ENCODE data around the gene TMEM120A. TPM values are rescaled to one million over a fixed set of nuclear protein-coding genes. Genes with fewer than 3 reads are reported as not detected.

TMEM120A gene
- polyA plus RNA-seq, 1 donor (not counting 4 experiments of a cell fraction or from before 2014, with no cell fraction given) = 47.0 TPM

- no peaks in the 10 kb centered on the region for H4K20me1 ChIP-seq (ENCODE audit: control insufficient read depth, extremely low read depth, insufficient read depth, low read length)
- H3K4me1 ChIP-seq (ENCODE audit: control insufficient read depth, extremely low read depth, insufficient read depth, low read length) = peaks cover 4% of the 10 kb centered on the region
- no peaks in the 10 kb centered on the region for H3K9me1 ChIP-seq (ENCODE audit: control insufficient read depth, extremely low read depth, insufficient read depth, low read length)
- H2AFZ ChIP-seq (ENCODE audit: control insufficient read depth, low read length) = no peak overlapping the region
- DNase-seq (ENCODE audit: low read depth, low spot score) (no peak), FAIRE-seq (no peak)
- no peak overlapping the region for H3K4me3 ChIP-seq (ENCODE audit: control insufficient read depth in 2 of 3, extremely low read depth in 1 of 3, insufficient read depth in 2 of 3, low read depth in 1 of 3, low read length in 3 of 3)
- no peaks in the 10 kb centered on the region for H3K27me3 ChIP-seq (ENCODE audit: control insufficient read depth, extremely low read depth, insufficient read depth, low read length)
- no peak overlapping the region for H3K4me2 ChIP-seq (ENCODE audit: control insufficient read depth, extremely low read depth, insufficient read depth, low read depth, low read length)
- dilution Hi-C loops (cut with MboI; ENCODE audit: extremely low pct_ligation_motif_present, low sequenced_read_pairs) = no loop called here
- TF ChIP-seq CTCF (optimal IDR thresholded peaks at IDR 0.05 in 1 of 3, IDR thresholded peaks at IDR 0.05 in 1 of 3, conservative IDR thresholded peaks at IDR 0.05 in 1 of 3; ENCODE audit: extremely low read depth in 1 of 3, insufficient read depth in 2 of 3, low read length in 3 of 3) (no peak), EZH2 (IDR thresholded peaks at IDR 0.05; ENCODE audit: low read length) (no peak)
- no peaks in the 10 kb centered on the region for H3K9me3 ChIP-seq (ENCODE audit: control insufficient read depth, low read depth, low read length)
- no peak overlapping the region for H3K27ac ChIP-seq (ENCODE audit: control insufficient read depth, insufficient read depth, low read length)
- H3K9ac ChIP-seq (ENCODE audit: control insufficient read depth, extremely low read depth, insufficient read depth, low read length) = no peak overlapping the region
- no peaks in the 10 kb centered on the region for H3K79me2 ChIP-seq (ENCODE audit: control insufficient read depth, insufficient read depth, low read length)
- peaks cover 19 to 29% of the 10 kb centered on the region in 2 experiments for H3K36me3 ChIP-seq (ENCODE audit: control insufficient read depth in 2 of 2, extremely low read depth in 1 of 2, insufficient read depth in 2 of 2, low read length in 2 of 2)
These were observed 3.6 kb upstream of the TMEM120A start for GRCh38 chr7:75998038-75998437.

- Histone ChIP-seq H3K27me3 (ENCODE audit: control insufficient read depth, extremely low read depth, insufficient read depth, low read length) (no peaks in the 10 kb centered on the region), H4K20me1 (ENCODE audit: control insufficient read depth, extremely low read depth, insufficient read depth, low read length) (no peaks in the 10 kb centered on the region), H3K9ac (ENCODE audit: control insufficient read depth, extremely low read depth, insufficient read depth, low read length) (no peak overlapping the region), H3K36me3 (ENCODE audit: control insufficient read depth in 2 of 2, extremely low read depth in 1 of 2, insufficient read depth in 2 of 2, low read length in 2 of 2) (peaks cover 13 to 20% of the 10 kb centered on the region in 2 experiments), H3K27ac (ENCODE audit: control insufficient read depth, insufficient read depth, low read length) (no peak overlapping the region), H3K4me1 (ENCODE audit: control insufficient read depth, extremely low read depth, insufficient read depth, low read length) (peaks cover 4% of the 10 kb centered on the region), H3K79me2 (ENCODE audit: control insufficient read depth, insufficient read depth, low read length) (no peaks in the 10 kb centered on the region), H3K9me3 (ENCODE audit: control insufficient read depth, low read depth, low read length) (no peaks in the 10 kb centered on the region), H2AFZ (ENCODE audit: control insufficient read depth, low read length) (no peak overlapping the region), H3K4me3 (ENCODE audit: control insufficient read depth in 2 of 3, extremely low read depth in 1 of 3, insufficient read depth in 2 of 3, low read depth in 1 of 3, low read length in 3 of 3) (no peak overlapping the region), H3K9me1 (ENCODE audit: control insufficient read depth, extremely low read depth, insufficient read depth, low read length) (no peaks in the 10 kb centered on the region), H3K4me2 (ENCODE audit: control insufficient read depth, extremely low read depth, insufficient read depth, low read depth, low read length) (no peak overlapping the region)
- DNase-seq (ENCODE audit: low read depth, low spot score) (no peak), FAIRE-seq (no peak)
- dilution Hi-C loops (cut with MboI; ENCODE audit: extremely low pct_ligation_motif_present, low sequenced_read_pairs) = no loop called here
- TF ChIP-seq EZH2 (IDR thresholded peaks at IDR 0.05; ENCODE audit: low read length) (no peak), CTCF (optimal IDR thresholded peaks at IDR 0.05 in 1 of 3, IDR thresholded peaks at IDR 0.05 in 1 of 3, conservative IDR thresholded peaks at IDR 0.05 in 1 of 3; ENCODE audit: extremely low read depth in 1 of 3, insufficient read depth in 2 of 3, low read length in 3 of 3) (no peak)
These were observed 2.1 kb upstream of the TMEM120A start for GRCh38 chr7:75996476-75996875.

All from keratinocyte (primary cell).